CD4-positive, alpha-beta T cell treated with Interleukin-4 for 1 hour (primary cell): ENCODE data around the gene MAPK4.
"Not testable (repeated sequence)": the region's sequence is repeated elsewhere in the genome, so short reads cannot be mapped to it uniquely, and the experiment has no call there.

Experiments
- DNase-seq, 2 donors: peaks; one replicate each; pipeline ENCODE4 v3.0.0-alpha.2; 2020 to 2022

MAPK4 gene

DNA sequence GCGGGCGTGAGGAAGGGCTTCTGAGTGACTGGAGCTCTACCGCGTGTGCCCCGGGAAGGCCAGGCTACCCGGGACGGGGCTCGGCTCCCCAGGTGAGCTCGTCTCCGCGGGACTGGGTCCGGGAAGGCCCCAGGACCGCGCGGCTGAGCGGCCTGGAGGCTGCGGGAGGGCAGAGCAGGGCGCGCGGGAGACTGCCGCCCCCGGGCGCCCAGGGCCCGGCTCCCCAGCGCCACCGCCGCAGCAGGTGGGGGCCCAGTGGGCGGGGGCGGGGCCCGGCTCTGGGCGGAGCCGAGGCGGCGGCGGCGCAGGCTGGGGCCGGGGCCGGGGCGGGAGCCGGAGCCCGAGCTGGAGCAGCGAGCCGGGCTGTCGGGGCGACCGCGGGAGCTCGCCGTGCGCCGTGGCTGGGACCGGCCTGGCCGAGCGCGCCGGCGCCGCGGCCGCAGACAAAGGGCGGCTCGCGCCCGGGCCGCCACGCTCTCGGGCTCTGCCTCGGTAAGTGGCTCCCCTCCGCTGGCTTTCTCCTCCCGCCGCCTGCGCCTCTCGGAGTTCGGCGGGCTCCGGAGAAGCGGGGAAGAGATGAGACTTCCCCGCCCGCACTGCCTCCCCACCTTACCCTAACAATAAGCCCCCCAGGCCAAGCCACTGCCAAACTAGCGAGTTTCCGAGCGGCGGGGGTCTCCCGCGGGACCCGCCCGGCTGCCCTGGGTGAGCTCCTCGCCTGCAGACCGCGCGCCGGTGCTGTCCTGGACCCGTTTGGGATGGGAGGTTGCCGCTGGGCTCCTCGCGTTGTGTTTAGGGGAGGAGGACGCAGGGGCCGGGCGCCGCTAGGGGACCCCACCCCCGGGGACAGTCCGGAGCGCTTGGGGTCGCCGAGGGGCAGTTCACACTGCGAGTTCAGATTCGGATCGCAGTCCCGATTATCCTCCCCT, at the start of gene MAPK4:
TSS of gene MAPK4 (plus strand) at position 336 of the 929 bp plus-strand sequence. CDS start 103,872 bp downstream, outside the sequence.
- DNase-seq, result no peak

DNA sequence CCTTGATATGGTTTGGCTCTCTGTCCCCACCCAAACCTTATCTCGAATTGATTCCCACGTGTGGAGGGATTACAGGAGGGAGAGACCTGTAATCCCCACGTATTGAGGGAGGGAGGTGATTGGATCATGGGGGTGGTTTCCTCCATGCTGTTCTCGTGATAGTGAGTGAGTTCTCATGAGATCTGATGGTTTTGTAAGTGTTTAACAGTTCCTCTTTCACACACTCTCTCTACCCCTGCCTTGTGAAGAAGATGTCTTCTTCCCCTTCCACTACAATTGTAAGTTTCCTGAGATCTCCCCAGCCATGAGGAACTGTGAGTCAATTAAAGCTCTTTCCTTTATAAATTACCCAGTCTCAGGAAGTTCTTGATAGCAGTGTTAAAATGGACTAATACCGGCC, 42.6 kb upstream of the MAPK4 start:
- not testable (repeated sequence) for DNase-seq

DNA sequence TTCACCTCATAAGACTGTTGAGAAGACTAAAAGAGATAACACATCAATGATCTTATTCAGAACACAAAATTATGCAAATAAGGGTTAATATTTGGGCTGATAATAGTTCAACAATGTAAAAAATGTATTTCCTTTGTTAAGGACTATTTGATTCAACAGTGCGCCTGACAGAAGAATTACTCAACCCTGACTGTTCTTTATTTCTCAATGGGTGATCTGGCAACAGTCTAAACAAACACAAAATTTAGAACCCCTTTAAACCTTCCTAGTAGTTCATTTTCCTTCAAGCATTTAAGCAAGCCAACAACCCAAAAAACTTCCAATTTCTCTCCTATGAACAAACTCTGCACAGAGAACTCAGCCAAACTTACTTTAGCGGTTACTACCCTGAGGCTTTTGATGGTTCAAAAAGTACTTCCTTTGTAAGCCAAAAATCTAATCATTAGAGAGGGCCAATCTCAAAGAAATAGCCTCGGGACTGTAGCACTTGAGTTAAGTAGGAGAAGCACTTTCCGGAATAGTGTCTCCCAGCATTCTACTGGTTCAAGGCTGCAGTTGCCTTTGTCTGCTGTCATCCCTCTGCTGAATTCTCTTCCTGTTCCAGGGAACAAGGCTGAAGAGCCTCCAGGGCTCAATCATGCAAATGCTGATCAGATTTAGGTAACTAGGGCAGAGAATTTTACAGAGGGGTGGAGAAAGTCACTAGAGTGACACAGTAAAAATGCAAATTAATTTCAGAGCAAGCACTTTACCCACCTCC, 40.9 kb upstream of the MAPK4 start:
- no peak for DNase-seq

DNA sequence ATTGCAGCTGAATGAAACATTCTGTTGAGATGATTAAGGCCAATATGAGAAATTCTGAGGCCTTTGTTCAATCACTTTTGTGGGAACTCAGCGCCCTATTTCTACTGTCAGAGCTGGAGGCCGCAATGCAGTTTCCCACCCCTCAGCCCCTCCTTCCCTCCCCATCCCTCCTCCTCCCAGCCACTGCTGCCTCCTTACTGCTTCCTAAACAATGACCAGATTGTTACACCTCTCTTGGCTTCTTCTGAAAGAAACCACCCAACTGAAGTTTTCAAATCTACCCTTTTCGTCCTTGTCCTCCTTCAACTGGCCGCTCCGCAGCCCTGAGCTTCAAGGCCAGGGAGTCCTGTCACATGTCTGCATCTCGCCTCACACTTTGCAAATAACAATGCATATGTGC, 36.7 kb upstream of the MAPK4 start:
- no peak for DNase-seq

DNA sequence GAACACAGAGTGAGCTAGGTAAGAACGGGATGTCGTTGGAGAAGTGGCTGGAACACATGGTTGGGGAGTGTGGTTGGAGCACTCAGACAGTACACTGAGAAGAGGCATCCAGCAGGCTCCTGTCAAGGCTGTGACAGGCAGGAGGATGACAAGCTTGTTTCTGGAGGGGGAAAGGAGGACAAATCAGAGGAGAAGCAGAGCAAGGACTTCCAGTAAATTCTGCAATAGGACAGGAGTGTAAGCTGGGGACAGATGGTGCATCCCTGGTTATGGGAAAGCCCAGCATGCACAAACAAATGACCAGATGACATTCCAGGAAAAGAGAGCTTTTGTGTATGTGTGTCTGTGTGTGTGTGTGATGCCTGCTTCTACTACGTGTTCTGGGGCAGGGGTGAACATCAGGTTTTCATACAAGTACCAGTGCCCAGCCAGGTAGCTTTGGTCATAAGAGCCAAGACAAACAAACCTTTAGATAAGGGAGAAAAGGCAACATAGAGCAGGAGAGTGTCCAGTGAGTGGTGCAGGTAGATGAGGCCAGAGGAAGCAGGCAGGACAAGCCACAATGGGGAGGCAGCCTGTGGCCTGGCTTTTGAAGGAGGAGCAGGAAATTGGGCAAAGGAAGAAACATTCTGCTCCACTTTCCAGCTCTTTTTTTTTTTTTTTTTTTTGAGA, 32.1 kb upstream of the MAPK4 start:
- DNase-seq, result no peak

DNA sequence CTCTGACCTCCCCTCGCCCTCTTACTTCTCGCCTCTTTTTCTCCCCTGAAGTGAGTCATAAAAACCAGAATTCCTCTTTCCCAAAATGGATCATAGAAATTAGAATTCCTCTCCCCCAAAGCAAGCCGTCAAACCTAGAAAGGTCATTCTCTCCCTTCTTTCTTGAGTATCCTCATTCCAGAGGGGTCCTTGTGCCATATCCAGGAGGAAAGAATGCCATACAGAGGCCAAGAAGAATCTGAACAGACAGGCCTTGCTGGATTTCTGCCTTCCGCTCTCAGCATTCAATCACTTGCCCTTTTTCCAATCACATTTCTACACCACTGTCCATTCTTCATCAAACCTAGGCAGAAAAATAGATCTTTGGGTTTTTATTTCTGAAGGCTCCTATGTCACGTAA, 31.1 kb upstream of the MAPK4 start:
- DNase-seq, result no peak

DNA sequence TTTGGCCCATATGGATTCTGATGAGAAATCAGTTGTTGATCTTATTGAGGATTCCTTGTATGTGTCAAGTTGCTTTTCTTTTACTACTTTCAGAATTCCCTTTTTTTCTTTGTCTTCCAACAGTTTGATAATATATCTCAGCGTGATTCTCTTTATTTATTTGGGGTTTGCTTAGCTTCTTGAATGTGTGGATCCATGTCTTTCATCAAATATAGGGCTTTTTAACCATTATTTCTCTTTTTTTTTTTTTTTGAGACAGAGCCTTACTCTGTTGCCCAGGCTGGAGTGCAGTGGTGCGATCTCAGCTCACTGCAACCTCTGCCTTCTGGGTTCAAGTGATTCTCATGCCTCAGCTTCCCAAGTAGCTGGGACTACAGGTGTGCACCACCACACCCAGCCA, 26.1 kb upstream of the MAPK4 start:
- not testable (repeated sequence) for DNase-seq

DNA sequence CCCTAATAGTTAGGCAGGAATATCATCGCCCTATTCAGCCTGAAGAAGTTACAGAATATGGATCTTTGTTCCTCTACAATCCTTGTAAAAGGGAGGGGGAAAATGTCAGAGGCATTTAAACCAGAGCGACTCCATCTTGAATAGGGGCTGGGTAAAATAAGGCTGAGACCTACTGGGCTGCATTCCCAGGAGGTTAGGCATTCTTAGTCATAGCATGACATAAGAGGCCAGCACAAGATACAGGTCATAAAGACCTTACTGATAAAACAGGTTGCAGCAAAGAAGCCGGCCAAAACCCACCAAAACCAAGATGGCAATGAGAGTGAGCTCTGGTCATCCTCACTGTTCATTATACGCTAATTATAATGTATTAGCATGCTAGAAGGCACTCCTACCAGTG, 15.4 kb upstream of the MAPK4 start:
- not testable (repeated sequence) for DNase-seq

DNA sequence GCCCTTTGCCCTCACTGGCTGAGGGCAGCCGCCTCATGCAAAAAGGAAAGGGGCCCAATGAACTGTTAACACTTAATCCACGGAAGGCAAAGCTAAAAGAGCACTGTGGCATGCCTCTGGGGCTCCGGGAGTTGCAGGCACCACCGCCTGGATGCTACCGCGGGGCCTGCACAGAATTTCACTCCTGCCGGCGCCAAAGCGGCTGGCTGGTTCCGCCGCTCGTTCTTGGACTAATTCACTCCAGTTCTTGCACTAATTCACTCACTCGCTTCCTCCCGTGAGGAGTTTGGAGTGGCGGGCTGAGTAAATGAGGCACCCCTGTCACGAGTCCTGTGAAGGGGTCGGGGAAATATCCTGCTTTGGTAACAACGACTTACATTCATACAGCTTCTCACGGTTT, 14.0 kb upstream of the MAPK4 start:
- DNase-seq, result no peak

DNA sequence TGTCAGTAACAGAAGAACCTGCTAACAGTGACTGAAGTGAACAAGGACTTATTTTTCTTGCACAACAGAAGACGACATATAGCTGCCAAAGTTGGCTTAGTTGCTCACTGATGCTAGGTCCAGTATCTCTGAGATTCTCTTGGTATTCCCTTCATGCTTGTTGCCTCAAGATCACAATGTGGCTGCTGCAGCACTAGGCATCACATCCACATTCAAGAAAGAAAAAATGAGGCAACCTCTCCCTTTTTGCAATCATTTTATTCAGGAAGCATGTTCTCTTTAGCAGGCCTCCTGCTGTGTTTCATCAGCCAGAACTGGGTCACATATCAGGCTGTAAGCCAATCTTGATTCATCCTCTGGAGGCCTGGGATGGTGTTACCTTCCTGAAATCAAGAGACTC, 11.7 kb upstream of the MAPK4 start:
- no peak for DNase-seq

DNA sequence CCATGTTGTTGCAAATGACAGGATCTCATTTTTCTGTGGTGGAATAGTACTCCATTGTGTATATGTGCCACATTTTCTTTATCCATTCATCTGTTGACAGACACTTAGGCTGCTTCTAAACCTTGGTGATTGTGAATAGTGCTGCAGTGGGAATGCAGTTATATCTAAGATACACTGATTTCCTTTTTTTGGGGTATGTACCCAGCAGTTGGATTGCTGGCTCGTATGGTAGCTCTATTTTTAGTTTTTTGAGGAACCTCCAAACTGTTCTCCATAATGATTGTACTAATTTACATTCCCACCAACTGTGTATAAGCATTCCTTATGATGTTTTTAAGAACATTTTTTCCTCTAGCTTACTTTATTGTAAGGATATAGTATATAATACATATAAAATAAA, 8.2 kb upstream of the MAPK4 start:
- DNase-seq, result not testable (repeated sequence)

DNA sequence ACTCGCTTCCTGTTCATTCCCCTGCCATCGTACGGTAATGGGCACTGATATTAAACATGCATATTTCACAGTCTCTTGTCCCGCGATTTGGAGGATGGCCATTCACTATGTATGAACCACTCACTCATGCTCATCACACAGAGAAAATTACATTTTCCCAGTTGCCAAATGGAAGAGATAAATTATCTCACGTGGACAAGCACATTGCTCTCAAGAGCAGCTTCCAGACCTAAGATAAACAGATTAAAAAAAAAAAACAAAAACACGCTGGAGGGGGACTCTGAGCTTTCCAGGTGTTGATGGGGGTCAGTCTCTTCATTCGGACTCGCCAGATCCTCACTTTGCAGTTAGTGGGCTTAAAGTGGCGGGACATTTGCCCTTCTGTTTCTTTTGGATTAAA, 1.7 kb upstream of the MAPK4 start:
- no peak for DNase-seq

DNA sequence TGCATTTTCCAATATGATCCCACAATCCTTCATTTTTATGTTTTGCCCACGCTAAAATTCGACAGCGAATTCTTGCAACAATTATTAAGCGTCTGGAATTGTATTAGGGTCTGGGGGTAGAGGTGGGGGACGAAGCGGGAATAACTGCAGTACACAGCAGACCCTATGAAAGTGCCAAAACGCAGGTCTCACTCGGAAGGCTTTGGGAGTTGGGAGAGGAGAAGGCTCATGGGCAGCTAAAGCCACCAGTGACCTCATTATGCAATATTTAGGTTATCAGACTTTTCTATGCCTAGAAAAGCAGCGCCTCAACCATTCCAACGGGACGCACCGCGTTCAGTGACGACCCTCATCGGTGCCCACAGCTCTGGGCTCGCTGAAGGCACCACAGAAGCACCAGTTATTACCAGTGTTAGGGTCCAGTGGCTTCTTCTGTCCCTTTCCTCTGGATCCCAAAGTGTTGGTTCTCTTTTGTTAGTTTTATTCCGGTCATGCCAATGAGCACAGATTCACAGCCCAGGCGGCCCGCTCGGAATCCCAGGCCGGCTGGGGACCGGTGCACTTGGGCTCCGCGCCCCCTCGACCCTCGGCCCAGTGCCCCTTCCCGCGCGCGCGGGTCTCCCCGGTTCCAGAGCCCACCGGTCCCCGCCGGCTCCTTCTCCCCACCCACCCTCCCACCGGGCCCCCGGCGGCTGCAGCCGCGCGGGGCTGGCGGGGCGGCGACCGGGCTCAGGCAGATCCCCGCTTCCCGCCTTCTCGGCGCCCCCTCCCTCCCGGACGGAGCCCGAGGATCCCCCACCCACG, 737 bp upstream of the MAPK4 start:
- no peak for DNase-seq

DNA sequence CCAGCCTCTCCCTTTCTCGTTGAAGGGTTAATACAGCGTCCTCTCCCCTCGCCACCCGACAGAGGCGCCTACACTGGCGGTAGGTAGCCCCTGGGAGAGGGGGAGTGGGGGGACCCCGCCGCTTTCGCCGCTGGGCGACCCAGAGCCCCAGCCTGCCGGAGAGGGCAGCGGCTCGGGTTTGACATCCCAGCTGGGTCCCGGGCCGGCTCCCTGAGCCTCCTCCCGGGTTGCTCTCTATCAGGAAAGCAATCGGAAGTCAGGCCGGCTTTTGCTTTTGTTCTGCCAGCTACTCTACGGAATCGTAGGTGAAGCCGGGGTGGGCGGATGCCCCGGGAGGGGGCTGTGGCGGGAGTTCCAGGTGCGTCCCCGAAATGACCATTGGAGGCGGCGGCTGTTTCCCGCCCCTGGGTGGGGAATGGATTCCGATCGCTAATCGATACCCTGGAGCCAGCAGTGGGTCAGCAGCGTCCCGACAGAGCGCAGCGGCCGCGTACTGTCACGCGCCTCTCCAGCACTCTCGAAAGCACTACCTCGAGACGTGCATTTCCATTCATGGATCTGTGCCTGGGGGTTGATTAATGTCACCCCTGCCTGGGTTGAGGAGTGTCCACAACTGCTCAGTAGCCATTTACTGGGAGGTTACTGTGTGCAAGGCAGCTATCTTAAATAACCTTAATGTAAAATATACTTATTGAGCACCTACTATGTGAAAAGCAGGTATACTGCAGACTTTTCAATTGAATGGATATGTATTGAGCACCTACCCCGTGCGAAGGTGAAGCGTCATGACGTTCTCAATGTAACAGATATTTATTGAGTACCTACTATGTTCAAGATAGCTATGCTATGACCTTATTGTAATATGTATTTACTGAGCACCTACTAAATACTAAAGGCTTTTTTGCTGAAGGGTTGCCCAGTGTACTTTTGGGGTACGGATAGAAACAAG, 1.1 kb downstream of the MAPK4 start:
- DNase-seq, result no peak

DNA sequence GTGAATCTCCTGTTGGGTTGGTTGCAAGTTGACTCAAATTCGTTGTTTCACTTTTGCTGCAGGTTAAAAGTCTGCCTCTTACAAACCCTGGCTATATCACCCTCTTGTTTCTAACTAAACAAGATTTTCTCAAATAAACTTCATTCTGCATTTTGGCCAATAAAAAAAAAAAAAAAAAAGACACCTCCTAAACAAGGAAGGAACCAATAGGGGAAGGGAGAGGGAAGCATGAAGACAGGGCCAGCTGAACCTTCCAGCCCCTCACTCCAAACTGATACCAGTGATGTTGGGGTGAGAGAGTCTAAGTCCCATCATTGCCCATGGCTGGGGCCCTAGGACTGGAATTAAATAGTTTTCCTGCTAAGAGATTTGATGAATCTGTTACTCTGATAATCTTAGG, 2.4 kb downstream of the MAPK4 start:
- DNase-seq, result not testable (repeated sequence)

DNA sequence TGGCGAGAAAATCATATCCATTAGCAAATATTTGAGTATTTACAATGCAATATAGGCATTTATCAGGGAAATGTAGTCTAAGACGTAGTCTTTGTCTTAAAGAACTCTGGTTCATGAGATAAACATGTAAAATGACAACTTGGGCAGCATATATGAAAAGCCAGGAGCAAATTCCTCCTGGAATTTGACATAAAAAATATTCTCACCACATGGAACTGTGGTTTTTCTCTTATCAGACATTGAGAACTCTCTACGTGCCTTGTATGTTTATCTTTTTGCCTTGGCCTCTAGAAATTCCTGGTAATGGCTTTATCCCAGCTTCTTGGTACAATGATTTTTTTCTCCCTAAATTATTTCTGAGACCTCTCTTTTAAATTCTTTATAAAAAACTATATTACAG, 2.8 kb downstream of the MAPK4 start:
- DNase-seq, result no peak

DNA sequence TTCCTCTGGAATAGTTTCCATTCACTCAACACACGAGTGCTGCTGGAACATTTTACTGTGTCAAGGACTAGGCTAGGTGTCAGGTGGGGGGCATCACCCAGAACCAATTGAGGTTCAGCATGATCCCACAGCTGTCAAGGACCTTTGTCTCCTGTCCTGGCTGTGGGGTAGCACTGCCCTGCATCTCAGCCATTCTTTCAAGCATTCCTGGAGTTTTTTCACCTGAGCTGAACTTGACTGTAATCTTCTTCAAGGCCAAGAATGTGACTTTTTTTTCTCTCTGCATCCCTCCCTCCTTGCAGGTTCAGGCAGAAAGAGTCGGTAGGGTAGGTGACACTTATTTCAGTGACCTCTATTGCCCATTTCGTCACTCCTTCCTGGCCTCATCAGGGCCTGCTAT, 3.5 kb downstream of the MAPK4 start:
- DNase-seq, result no peak

DNA sequence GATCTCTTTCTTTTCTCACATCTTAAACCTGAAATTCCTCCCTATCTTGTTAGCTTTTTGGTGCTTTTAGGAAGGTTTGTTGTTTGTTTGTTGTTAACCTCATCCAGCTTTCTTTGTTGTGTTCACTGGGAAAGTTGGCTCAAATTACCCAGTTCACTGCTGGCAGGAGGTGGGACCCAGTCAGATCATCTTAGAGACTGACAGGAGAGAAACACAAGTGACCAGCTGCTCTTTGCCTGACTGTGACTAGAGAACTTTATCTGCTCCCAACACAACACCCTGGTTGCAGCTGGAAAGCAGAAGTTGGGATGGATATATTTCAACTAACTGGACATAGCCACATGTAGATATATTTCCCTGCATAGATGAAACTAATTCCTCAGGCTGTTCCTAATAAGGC, 10.0 kb downstream of the MAPK4 start:
- DNase-seq, result no peak

DNA sequence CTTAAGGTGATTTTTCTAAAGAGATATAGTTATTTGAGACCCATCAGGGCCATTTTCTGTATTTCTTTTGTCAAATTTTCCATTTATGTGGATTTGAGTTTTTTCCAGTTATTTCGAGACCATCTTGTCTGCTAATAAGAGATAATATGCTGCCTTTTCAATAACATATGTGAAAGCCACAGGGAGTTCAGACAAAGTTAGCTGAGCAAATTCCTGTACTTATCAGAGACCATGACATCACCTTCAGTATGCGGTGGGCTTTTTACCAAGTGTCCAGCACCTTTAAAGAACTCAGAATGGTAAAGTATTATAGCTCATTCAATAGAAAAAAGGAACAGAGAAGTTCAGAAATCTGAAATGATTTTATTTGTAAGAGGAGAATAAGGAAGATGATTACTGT, 11.7 kb downstream of the MAPK4 start:
- DNase-seq, result no peak

DNA sequence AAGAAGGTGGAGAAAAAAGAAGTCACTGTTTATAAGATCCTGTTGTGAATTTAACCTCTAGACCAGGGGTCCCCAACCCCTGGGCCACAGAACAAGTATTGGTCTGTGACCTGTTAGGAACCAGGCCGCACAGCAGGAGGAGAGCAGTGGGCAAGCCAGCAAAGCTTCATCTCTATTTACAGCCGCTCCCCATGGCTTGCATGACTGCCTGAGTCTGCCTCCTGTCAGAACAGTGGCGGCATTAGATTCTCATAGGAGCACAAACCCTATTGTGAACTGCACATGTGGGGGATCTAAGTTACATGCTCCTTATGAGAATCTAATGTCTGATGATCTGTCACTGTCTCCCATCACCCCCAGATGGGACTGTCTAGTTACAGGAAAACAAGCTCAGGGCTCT, 13.3 kb downstream of the MAPK4 start:
- DNase-seq, result not testable (repeated sequence)

DNA sequence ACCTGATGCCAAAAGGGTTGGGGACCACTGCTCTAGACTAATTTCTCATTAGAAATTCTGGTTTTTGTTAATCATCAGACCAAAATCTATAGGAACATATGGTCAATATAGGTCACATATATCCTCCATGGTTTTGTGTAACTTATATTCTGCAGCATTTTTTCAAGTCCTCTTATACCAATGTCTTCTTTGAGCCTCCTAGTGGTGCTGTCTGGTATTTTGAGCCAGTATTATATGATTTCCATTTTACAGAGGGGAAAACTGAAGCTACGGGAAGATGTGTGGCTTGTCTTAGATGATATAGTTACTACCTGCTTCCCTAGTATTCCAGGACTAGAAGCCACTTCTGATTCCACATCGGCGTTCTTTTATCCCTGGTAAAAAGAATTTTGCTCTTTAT, 13.8 kb downstream of the MAPK4 start:
- DNase-seq, result no peak

DNA sequence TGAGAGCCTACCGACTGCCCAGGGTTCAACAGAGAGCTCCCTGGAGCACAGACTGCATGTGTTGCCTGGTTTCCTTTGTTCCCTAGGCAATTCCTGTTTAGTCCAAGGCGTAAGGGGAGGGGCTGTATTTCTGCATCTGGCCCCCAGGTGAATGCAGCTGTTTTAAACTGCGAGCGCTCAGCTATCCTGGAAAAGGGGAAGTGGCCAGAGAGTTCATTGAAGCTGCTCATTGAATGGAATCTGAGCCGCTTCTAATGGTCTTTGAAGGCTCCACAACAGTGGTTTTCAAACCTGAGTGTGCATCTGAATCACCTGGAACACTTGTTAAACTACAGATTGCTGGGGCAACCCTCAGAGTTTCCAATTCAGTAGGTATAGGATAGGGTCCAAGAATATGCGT, 18.1 kb downstream of the MAPK4 start:
- DNase-seq, result no peak
